Skeletal muscle satellite cell (primary cell): ENCODE measurements around the gene TNIK.
"Not testable (repeated sequence)": the region's sequence is repeated elsewhere in the genome, so short reads cannot be mapped to it uniquely, and the experiment has no call there.

Source experiments
- H3K27me3 ChIP-seq: 2 replicates; pipeline ENCODE4 v1.7.0; 2013; ENCODE audit warnings: low read length; ENCODE audit not compliant: control insufficient read depth, insufficient read depth
- H3K36me3 ChIP-seq: 2 replicates; pipeline ENCODE4 v1.7.0; 2013; ENCODE audit warnings: mild to moderate bottlenecking, control low read depth, low read length; ENCODE audit not compliant: insufficient read depth
- H3K4me1 ChIP-seq: 2 replicates; pipeline ENCODE4 v1.7.0; 2013; ENCODE audit warnings: low read length; ENCODE audit not compliant: control insufficient read depth, insufficient read depth
- H3K4me2 ChIP-seq: 2 replicates; pipeline ENCODE4 v1.7.0; 2013; ENCODE audit warnings: mild to moderate bottlenecking, low read length
- H3K4me3 ChIP-seq: 2 replicates; pipeline ENCODE4 v1.7.0; 2013; ENCODE audit warnings: low read length
- H3K9ac ChIP-seq: 2 replicates; pipeline ENCODE4 v1.7.0; 2013; ENCODE audit warnings: mild to moderate bottlenecking, low read depth, low read length, moderate library complexity
- H3K9me3 ChIP-seq: replicated peaks from 2 replicates; pipeline ENCODE4 v1.7.0; 2013; ENCODE audit warnings: mild to moderate bottlenecking, control low read depth, low read length

Gene TNIK

DNA sequence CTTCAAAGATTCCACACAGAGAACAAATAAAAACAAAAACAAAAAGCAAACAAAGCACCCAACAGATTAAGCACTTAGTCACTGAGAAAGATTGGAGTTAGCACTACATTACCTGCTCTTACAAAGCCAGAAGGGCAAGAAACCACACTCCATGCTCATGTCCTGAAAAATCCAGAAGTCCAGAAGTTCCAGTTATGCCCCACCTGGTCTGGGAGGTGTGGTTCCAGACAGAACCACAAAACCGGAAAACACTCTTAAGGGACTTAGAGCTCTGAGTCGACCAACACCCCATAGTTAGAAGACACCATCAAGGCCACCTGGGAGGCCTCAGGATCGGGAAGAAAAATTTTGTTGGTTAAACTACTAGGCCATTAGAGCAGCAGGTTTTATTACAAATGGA lies 88.9 kb downstream of the TNIK start:
- Histone ChIP-seq H3K4me2 (no peak overlapping the region), H3K27me3 (no peaks in the 10 kb centered on the region), H3K36me3 (no peaks in the 10 kb centered on the region), H3K9me3 (no peaks in the 10 kb centered on the region), H3K4me3 (no peak overlapping the region), H3K4me1 (peaks cover 21% of the 10 kb centered on the region), H3K9ac (no peak overlapping the region)

DNA sequence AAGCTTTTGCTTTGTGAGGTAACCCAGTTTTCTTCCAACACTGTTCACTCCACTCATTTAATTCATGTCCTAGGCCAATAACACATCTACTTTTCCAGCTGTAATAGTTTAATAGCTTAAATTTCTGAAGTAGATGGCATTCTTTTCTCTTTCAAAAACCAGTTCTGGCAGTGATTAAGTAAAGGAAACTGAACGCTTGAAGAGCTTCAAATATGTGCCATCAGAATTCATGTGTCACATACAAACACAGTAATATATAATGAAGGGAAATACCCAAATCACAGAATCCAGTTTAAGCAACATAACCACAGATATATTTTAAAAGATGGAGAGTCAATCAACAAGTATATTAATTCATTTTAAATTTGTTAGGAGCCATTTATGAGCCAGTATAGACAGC lies 91.0 kb downstream of the TNIK start:
- no peaks in the 10 kb centered on the region for H3K9me3 ChIP-seq
- H3K4me2 ChIP-seq = no peak overlapping the region
- no peak overlapping the region for H3K4me3 ChIP-seq
- H3K9ac ChIP-seq = no peak overlapping the region
- H3K27me3 ChIP-seq = no peaks in the 10 kb centered on the region
- peaks cover 2% of the 10 kb centered on the region for H3K4me1 ChIP-seq
- no peaks in the 10 kb centered on the region for H3K36me3 ChIP-seq

DNA sequence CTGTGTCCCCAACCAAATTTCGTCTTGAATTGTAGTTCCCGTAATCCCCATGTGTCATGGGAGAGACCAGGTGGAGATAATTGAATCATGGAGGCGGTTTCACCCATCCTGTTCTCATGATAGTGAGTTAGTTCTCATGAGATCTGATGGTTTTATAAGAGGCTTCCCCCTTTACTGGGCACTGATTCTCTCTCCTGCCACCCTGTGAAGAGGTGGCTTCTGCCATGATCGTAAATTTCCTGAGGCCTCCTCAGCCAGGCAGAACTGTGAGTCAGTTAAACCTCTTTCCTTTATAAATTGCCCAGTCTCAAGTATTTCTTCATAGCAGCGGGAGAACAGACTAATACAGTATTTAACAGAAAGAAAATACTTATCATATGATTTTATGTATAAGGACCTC lies 93.5 kb downstream of the TNIK start:
- not testable (repeated sequence) for H3K4me2 ChIP-seq

DNA sequence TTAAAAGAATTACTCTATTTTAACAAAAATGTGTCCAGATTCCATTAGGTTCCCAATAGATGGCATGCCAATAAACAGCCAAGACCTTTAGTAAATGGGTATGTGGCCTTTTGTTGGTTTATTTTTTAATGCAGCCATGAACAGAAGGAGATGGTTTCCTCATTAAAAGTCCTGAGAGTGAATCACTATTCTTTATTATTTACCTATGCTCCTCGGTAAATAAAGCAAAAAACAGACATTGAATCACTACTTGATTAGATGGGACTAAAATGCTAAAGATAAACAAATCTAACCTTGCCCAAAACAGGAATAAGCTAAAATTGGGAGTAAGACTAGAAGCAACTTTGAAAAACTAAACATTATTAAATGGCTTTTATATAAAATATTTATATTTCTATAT lies 94.2 kb downstream of the TNIK start:
- H3K36me3 ChIP-seq = no peaks in the 10 kb centered on the region
- peaks cover 19% of the 10 kb centered on the region for H3K27me3 ChIP-seq
- no peaks in the 10 kb centered on the region for H3K9me3 ChIP-seq
- no peak overlapping the region for H3K9ac ChIP-seq
- H3K4me3 ChIP-seq = no peak overlapping the region
- H3K4me1 ChIP-seq = no peaks in the 10 kb centered on the region
- no peak overlapping the region for H3K4me2 ChIP-seq

More for the DNA sequence above, 93.5 kb downstream of the TNIK start:
- not testable (repeated sequence) for H3K4me1 ChIP-seq, H3K9ac ChIP-seq, H3K36me3 ChIP-seq, H3K9me3 ChIP-seq, H3K4me3 ChIP-seq
- H3K27me3 ChIP-seq = peaks cover 12% of the 10 kb centered on the region

DNA sequence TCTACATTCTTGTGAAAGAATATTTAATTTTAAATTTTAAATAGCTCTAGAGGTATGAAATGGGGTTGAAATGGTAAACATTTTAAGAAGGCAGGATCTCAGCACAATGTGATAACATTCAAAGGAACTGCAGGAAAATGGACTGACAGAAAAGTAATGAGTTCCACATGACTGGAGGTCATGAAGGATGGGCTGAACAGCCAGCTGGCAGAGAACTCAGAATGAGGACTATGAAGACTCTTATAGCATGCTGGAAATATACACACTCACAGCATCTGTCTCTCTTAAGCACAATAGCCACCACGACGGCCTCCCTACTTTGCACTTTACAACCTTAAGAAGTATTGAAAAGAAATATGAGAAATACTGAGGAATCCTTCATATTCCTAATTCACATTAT lies 94.7 kb downstream of the TNIK start:
- Histone ChIP-seq H3K4me3 (no peak overlapping the region), H3K9ac (no peak overlapping the region), H3K4me2 (no peak overlapping the region), H3K36me3 (no peaks in the 10 kb centered on the region), H3K27me3 (peaks cover 23% of the 10 kb centered on the region), H3K9me3 (no peaks in the 10 kb centered on the region), H3K4me1 (no peaks in the 10 kb centered on the region)

DNA sequence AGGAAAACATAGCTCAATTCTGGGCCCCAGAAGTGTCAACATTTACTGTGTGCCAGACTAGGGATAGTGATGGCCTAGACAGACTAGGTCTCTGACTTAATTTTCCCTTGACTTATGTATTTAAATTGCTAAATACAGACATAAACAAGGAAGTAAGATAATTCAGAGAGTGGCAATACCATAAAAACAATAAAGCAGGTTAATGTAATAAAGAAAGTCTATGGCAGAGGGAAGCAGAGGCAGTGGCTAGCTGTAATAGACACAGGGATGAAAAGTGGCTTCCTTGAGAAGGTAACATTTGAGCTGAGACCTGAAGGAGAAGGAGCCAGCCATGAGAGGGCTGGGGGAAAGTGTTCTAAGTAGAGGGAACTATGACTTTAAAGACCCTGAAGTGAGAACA lies 95.7 kb downstream of the TNIK start:
- no peaks in the 10 kb centered on the region for H3K9me3 ChIP-seq

DNA sequence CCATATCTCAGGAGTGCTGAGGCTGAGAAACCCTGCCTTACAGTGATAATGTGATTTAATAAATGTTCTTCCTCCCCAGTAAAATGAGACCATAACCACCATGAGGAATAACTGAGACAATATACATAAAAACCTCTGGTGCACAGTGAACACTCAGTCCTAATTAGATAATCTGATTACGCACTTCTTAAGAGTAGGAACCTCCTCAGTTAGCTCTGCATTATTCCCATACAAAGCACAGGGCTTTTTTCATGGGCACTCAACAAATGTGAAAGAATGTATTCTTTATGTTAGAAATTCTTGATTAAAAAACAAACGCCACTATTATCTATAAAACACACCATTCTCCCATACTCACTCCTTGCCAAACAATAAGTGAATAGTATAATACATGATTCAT lies 97.0 kb downstream of the TNIK start:
- Histone ChIP-seq H3K4me3 (no peak overlapping the region), H3K4me1 (no peaks in the 10 kb centered on the region), H3K9ac (no peak overlapping the region), H3K36me3 (no peaks in the 10 kb centered on the region), H3K27me3 (peaks cover 42% of the 10 kb centered on the region), H3K4me2 (no peak overlapping the region), H3K9me3 (no peaks in the 10 kb centered on the region)

More for the DNA sequence above, 95.7 kb downstream of the TNIK start:
- Histone ChIP-seq H3K27me3 (peaks cover 32% of the 10 kb centered on the region), H3K4me3 (no peak overlapping the region), H3K4me1 (no peaks in the 10 kb centered on the region), H3K9ac (no peak overlapping the region), H3K36me3 (no peaks in the 10 kb centered on the region), H3K4me2 (no peak overlapping the region)

DNA sequence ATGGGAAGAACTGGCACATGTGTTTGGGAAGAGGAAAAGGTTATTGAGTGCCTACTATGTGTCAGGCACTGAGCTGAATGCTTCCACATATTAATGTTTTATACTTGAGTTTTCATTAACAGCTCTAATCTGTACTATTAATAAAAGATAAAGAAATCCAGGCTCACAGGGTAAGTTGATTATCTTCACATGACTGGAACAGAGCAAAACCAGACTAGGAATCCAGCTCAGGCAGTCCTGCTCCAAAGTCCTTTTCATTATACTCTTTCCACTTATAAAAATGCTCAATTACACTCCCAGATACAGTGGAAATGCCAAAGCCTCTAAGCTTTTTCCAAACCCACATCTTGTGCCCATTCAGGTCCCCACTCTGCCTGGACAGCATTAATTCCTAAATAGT lies 97.6 kb downstream of the TNIK start:
- Histone ChIP-seq H3K4me3 (no peak overlapping the region), H3K4me2 (no peak overlapping the region), H3K9me3 (no peaks in the 10 kb centered on the region), H3K27me3 (peaks cover 47% of the 10 kb centered on the region), H3K9ac (no peak overlapping the region), H3K36me3 (no peaks in the 10 kb centered on the region), H3K4me1 (no peaks in the 10 kb centered on the region)

DNA sequence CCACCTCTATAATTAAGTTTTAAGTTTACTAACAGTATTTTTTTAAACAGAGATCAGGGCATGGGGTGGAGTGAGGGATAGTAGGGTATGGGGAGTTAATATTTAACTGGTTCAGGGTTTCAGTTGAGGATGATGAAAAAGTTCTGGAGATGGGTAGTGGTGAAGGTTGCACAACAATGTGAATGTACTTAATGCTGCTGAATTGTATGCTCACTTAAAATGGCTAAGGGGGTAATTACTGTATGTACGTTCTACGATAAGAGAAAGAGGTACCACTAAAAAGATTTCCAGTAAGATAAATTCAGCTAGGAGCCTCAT lies 101.4 kb downstream of the TNIK start:
- no peak overlapping the region for H3K9ac ChIP-seq
- H3K4me3 ChIP-seq = no peak overlapping the region
- H3K9me3 ChIP-seq = no peaks in the 10 kb centered on the region
- H3K36me3 ChIP-seq = no peaks in the 10 kb centered on the region
- H3K4me2 ChIP-seq = no peak overlapping the region
- peaks cover 71% of the 10 kb centered on the region for H3K27me3 ChIP-seq
- peaks cover 17% of the 10 kb centered on the region for H3K4me1 ChIP-seq

DNA sequence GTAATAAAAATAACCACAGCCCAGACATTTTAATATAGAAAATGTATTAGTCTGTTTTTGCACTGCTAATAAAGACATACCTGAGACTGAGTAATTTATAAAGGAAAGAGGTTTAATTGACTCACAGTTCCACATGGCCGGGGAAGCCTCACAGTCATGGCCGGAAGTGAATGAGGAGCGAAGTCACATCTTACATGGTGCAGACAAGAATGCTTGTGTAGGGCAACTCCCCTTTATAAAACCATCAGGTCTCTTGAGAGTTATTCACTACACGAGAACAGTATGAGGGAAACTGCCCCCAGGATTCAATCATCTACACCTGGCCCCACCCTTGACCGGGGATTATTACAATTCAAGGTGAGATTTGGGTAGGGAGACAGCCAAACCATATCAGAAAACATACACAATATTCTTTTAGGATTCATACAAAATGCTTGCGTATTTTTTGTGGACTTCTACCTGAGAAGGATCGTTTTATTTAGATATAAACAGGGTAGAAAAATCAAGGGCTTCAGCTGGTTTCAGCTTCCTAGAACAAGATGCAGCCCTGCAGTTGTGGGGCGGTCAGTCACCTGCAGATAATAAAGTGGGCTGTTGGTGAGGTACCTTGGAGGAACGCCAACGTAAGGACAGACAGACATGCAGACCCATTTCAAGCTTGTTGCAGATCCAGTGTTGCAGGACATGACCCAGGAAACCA lies 101.9 kb downstream of the TNIK start:
- Histone ChIP-seq H3K9ac (no peak overlapping the region), H3K9me3 (no peaks in the 10 kb centered on the region), H3K4me3 (no peak overlapping the region), H3K4me2 (no peak overlapping the region), H3K27me3 (peaks cover 75% of the 10 kb centered on the region), H3K4me1 (peaks cover 22% of the 10 kb centered on the region), H3K36me3 (no peaks in the 10 kb centered on the region)

DNA sequence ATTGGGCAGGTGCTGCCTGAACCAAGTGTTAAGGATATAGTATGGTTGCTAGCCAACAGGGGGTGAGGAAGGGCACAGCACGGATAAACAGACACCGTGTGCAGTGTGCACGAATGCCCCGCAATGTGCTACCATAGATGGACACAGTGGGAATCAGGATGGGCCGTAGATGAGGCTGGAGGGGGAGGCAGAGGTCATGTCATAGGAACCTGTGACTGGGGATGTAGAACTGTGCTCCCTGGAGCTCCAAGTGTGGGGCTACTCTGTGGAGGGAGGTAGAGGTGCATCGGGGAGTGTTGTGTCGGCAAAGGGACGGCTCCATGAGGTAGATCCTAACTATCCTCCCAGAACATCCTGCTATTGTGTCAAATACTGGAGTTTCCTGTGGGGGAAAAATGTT lies 102.5 kb downstream of the TNIK start:
- Histone ChIP-seq H3K4me1 (peaks cover 26% of the 10 kb centered on the region), H3K27me3 (peaks cover 74% of the 10 kb centered on the region), H3K9ac (no peak overlapping the region), H3K9me3 (no peaks in the 10 kb centered on the region), H3K4me3 (no peak overlapping the region), H3K4me2 (no peak overlapping the region), H3K36me3 (no peaks in the 10 kb centered on the region)

DNA sequence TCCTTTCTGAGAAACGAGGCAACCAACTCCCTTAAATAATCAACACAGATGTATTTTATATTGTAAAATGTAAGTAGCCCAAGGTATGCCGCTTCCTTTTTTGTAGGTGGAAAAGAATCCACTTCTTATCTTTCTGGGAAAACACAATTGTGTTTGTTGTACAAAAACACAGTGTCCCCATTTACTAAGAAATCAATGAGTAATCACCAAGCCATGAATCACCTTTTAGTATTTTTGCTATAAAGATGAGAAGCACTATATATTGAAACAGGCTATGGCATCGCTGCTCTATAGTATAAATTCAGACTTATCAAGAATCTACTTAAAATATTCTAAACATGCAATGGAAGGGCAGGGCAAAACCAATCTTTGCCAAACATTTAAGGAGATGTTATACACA lies 104.0 kb downstream of the TNIK start:
- Histone ChIP-seq H3K4me1 (peaks cover 33% of the 10 kb centered on the region), H3K4me3 (no peak overlapping the region), H3K27me3 (peaks cover 66% of the 10 kb centered on the region)

More for the DNA sequence above, 104.0 kb downstream of the TNIK start:
- Histone ChIP-seq H3K9me3 (no peaks in the 10 kb centered on the region), H3K4me2 (no peak overlapping the region), H3K9ac (no peak overlapping the region), H3K36me3 (no peaks in the 10 kb centered on the region)
